CD1c-positive myeloid dendritic cell (primary cell): ENCODE measurements around the gene MFSD12.
A peak's percentile ranks its signal among the peaks of the same experiment; 100 is the strongest.

Source experiments
- DNase-seq: peaks from one replicate; pipeline ENCODE4 v3.0.0-alpha.2; 2016; ENCODE audit errors: extremely low spot score

MFSD12 gene

DNA sequence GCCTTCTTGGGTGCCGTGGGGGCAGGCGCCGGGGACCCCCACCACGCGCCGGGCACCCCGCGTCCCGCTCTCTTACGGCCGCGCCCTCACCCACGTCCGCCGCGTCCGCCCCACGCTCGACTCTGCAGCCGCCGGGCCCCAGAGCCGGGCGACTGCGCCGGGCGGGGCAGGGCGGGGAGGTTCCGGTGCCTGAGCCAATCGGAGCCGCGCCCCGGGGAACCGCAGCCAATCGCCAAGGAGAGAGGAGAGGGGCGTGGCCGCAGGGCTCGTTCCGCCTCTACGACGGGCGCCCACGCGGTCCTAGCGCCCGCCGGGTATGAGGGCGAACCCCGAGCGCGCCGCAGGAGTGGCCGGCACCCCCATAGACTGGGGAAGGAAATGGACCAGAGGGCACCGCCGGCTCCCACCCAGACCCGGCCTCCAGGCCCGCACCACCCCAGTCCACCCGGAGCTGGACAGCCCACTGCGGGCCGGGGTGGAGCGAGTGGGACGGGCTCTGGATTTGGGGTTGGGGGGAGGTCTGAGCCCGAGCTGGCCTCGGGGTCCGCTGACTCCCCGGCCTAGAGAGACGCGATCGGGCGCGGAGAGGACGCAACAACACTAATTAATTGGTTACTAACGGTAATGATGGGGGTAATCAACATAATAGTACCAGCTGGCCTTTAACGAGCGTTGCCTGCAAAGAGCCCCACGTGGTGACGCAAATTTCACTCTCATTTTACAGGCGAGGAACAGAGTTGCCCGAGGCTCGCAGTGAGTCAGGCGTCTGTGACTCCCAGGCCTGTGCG lies at the start of gene MFSD12:
MFSD12 (minus strand) TSS at position 126 of the 788 bp plus-strand sequence. CDS start 183 bp downstream, outside the sequence.
- DNase-seq = peak; percentile 99

DNA sequence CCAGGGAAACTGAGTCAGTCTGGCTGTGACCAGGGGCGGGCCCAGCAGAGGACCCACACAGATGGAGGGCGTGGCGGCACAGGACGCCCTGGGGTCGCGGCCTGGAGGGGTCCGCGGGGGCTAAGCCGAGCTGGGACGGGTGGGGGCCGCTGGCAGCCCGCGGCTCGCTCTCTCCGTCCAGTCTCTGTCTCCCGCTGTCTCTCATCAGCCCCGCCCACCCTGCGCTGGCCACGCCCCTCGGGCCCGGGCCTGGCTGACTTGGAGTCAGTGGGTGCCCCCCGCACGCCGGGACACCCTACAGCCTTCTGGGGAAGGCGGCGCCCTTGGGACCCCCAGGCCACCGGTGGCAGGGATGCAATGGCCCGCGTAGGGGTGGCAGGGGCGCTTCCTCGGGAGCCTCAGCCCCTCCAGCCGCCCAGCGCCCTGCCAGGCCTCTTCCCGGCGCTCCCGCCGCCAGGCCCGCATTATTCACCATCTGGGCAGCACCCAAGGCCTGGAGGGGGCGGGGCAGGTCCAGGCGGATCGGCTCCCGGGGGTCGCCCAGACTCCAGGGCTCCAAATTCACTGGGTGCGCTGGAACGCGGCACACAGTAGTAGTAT lies 49.4 kb upstream of the MFSD12 start, which contains the start of gene TBXA2R:
TBXA2R (minus strand) TSS at position 186 of the 600 bp plus-strand sequence. CDS start 6,241 bp downstream, outside the sequence.
- peak; percentile 53 for DNase-seq

DNA sequence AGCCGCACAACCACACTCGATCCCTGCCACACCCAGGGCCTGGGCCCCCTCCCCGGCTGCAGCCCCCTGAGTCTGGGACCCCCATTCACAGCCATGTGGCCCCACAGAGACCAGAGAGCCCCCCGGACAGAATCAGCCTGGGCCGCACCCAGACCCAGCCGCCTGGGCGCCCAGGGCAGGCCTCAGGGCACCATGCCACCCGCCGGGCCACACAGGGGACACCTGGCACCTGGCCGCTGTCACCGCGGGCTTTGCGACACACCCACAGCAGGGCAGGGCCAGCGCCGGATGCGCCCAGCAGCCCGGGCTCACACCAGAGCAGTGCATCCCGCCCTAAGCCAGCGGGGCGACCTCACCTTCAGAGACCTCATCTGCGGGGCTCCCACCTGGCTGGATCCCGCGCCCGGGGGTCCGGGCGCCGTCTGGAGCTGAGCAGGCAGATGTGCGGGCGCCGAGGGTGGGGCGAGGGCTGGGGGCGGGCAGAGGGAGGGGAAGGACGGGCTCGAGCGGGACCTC lies 48.8 kb upstream of the MFSD12 start:
- DNase-seq = no peak

DNA sequence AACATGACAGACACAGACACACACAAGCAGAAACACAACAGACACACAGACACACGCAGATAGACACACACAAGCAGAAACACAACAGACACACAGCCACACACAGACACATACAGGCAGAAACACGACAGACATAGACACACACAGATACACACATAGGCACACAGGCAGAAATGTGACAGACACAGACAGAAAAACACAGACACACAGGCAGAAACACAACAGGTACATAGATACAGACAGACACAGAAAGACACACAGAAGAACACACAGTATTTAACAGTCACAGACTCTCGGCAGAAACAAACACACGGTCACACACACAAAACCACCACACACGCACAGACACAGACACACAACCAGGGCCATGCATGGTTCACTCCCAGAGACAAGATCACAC lies 48.4 kb upstream of the MFSD12 start:
- DNase-seq = no peak

DNA sequence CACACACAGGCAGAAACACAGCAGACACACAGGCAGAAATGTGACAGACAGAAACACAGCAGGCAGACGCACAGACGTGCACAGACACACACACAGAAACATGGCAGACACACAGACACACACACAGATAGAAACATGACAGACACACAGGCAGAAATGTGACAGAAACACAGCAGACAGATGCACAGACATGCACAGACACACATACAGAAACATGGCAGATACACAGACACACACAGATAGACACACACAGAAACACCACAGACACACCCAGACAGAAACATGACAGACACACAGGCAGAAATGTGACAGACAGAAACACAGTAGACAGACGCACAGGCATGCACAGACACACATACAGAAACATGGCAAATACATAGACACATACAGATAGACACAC lies 48.0 kb upstream of the MFSD12 start:
- DNase-seq = no peak

GRCh38 chr19:3604987-3605343 lies 47.6 kb upstream of the MFSD12 start:
- peak; percentile 23 for DNase-seq

GRCh38 chr19:3604227-3604986 lies 47.0 kb upstream of the MFSD12 start:
- no peak for DNase-seq

- no peak for DNase-seq
These were observed 45.9 kb upstream of the MFSD12 start for GRCh38 chr19:3603121-3603811.

DNA sequence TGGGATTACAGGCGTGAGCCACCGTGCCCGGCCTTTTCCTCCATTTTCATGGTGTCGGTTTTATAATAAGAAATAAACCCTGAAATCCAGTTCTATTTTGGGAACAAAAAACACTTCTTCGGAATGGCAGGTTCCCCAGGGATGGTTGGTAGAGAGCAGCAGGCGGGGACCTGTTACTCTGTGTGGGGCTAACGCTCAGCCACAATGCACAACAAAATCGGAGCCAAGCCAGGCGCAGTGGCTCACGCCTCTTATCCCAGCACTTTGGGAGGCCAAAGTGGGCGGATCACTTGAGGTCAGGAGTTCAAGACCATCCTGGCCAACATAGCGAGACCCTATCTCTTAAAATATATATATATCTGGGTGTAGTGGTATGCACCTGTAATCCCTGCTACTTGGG lies 43.6 kb upstream of the MFSD12 start:
- no peak for DNase-seq

- DNase-seq = no peak
These were observed 42.4 kb upstream of the MFSD12 start for GRCh38 chr19:3599776-3600187.

DNA sequence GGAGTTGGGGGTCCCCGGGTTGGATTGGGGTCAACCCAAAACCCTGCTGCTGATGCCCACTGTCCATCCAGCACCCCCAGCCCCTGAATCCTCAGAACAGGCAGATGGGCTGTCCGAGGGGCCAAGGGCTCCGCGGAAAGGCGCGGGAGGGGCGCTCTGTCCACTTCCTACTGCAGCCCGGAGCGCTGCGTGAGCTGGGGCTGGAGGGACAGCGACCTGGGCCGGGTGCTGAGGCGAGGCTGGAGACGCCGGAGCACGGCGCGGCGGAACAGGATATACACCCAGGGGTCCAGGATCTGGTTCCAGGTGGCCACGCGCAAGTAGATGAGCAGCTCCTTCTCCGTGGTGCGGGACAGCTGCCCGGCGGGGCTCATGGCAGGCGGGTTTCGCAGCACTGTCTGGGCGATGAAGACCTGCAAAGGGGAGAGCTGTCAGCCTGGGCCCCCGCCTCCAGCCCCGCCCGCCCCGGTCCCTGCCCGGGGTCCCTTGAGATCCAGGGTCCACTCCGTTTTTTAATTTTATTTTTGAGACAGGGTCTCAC lies 38.2 kb upstream of the MFSD12 start:
- DNase-seq = no peak

DNA sequence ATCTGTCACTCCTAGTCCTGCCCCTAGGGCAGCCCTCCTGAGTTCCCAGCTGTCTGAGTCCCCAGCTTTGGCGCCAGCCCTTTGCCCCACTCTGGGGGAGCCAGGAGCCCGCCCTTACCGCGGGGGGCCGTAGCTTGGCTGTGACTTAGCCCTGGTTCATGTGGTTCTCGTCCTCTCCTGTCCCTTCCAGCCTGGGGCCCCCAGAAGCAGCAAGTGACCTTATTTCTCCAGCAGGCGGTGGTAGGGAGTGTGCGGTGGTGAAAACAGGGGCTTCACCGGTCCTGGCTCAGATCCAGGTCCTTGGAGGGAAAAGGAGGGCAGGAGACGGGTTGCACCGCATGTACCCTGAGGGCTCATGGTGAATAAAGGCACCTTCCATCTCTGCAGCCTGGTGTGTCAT lies 35.8 kb upstream of the MFSD12 start:
- DNase-seq = no peak

- DNase-seq = no peak
These were observed 34.7 kb upstream of the MFSD12 start for GRCh38 chr19:3591876-3592613.

GRCh38 chr19:3590991-3591659 lies 33.7 kb upstream of the MFSD12 start:
- DNase-seq = no peak

- no peak for DNase-seq
These were observed 32.6 kb upstream of the MFSD12 start for GRCh38 chr19:3589949-3590348.

GRCh38 chr19:3589439-3589838 lies 32.1 kb upstream of the MFSD12 start:
- no peak for DNase-seq

- DNase-seq = no peak
These were observed 29.4 kb upstream of the MFSD12 start for GRCh38 chr19:3586707-3587346.

- no peak for DNase-seq
These were observed 28.8 kb upstream of the MFSD12 start for GRCh38 chr19:3586127-3586626.

GRCh38 chr19:3585301-3586126 lies 28.1 kb upstream of the MFSD12 start, which contains the start of gene GIPC3:
Gene GIPC3 (plus strand): TSS chr19:3585478. CDS start chr19:3585598, 120 bp downstream.
- peak; percentile 28 for DNase-seq
